Measurements from ENCODE around the gene RBM14. TPM values are rescaled to one million over a fixed set of nuclear protein-coding genes. Genes with fewer than 3 reads are reported as not detected.
"Not testable (repeated sequence)": the region's sequence is repeated elsewhere in the genome, so short reads cannot be mapped to it uniquely, and the experiment has no call there.

RBM14 gene
- total and polyA plus RNA-seq, 2 experiments from 2014 or later = 28.4 to 40.6 TPM

DNA sequence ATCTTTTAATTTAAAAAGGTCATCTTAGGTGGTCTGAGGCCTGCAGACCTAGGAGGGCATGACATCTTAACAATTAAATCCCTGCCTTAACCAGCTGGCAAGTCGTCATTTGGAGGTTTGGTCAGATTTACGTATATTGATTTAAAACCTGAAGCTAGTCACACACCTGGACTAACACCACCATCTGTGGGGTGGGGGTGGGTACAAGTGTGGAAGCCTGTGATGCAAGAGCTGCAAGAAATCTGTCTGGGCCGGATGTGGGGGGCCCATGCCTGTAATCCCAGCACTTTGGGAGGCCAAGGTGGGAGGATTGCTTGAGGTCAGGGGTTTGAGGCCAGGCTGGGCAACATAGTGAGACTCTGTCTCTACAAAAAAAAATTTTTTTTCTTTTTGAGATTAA, 35.2 kb upstream of the RBM14 start:
- TF ChIP-seq EZH2phosphoT487 (IDR thresholded peaks at IDR 0.05; ENCODE audit: insufficient read depth, low read depth) (no peak), EZH2 (IDR thresholded peaks at IDR 0.05; ENCODE audit: insufficient read depth, poor library complexity, severe bottlenecking) (no peak)
- H3K4me3 ChIP-seq = no peak overlapping the region
- H3K4me1 ChIP-seq (ENCODE audit: insufficient read depth) = no peaks in the 10 kb centered on the region
- no peaks in the 10 kb centered on the region for H3K36me3 ChIP-seq (ENCODE audit: low read depth)
- DNase-seq = no peak
- no peak overlapping the region for H3K9ac ChIP-seq
- WGBS, 2 experiments (ENCODE audit: low coverage in 1 of 2, low lambda C conversion rate in 2 of 2, missing lambda C conversion rate in 2 of 2) = 67 to 71% methylated on average over 3 of the region's 3 CpGs
- no peaks in the 10 kb centered on the region for H3K9me2 ChIP-seq (ENCODE audit: insufficient read depth)
- H3K79me2 ChIP-seq (ENCODE audit: insufficient read depth) = no peaks in the 10 kb centered on the region
- no peak overlapping the region for H2AFZ ChIP-seq
- in situ Hi-C loops (cut with MboI) = loop anchor here (25.0 kb wide), 1 partner anchor 256 kb away; the partner anchor contains the start of gene RCE1
- H4K20me1 ChIP-seq (ENCODE audit: insufficient read depth) = no peaks in the 10 kb centered on the region
- H3K27me3 ChIP-seq (replicated peaks; ENCODE audit: insufficient read depth) = no peaks in the 10 kb centered on the region
- no peak overlapping the region for H3K4me2 ChIP-seq (ENCODE audit: unreplicated experiment)
- no peaks in the 10 kb centered on the region for H3K9me3 ChIP-seq (ENCODE audit: low read depth)
- no peak overlapping the region for H3K27ac ChIP-seq
- no peaks in the 10 kb centered on the region for H3F3A ChIP-seq (ENCODE audit: insufficient read depth)

DNA sequence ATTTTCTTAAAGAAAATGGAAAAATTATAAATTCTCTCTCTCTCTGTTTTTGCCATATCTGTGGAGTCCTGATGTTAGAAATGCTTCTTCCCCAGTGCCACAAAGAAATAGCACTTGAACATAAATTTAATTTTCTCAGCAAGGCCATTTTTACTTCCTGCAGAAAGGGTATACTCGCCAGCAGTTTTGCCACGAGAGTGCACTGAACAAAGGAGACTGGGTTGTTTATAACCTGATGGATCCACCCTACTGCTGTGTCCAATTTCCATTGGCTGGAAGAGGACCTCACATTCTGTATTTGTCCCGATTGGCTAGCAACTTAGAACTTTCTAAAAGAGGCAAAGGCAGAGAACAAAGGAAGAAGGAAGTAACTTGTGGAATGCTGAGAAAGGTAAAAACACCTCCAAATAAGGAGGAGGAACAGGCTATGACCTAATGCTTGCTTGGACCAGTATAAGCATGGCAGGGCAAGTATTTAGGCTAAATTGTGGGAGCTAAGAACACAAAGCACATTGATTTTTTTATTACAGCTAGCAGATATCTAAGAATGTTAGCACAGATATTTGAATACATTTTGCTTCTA, 33.8 kb upstream of the RBM14 start:
- H3K27me3 ChIP-seq (replicated peaks; ENCODE audit: insufficient read depth); H3K36me3 ChIP-seq (ENCODE audit: low read depth); H4K20me1 ChIP-seq (ENCODE audit: insufficient read depth); DNase-seq; H3F3A ChIP-seq (ENCODE audit: insufficient read depth); H3K9me3 ChIP-seq (ENCODE audit: low read depth); H3K9me2 ChIP-seq (ENCODE audit: insufficient read depth); H3K27ac ChIP-seq; H3K9ac ChIP-seq; H3K4me2 ChIP-seq (ENCODE audit: unreplicated experiment); H2AFZ ChIP-seq; H3K4me1 ChIP-seq (ENCODE audit: insufficient read depth); H3K4me3 ChIP-seq; H3K79me2 ChIP-seq (ENCODE audit: insufficient read depth): not testable (repeated sequence)
- in situ Hi-C loops (cut with MboI) = loop anchor here (25.0 kb wide), 1 partner anchor 255 kb away; the partner anchor contains the start of gene RCE1
- WGBS, 2 experiments (ENCODE audit: low coverage in 1 of 2, low lambda C conversion rate in 2 of 2, missing lambda C conversion rate in 2 of 2) = 49 to 59% methylated on average over 3 of the region's 3 CpGs

DNA sequence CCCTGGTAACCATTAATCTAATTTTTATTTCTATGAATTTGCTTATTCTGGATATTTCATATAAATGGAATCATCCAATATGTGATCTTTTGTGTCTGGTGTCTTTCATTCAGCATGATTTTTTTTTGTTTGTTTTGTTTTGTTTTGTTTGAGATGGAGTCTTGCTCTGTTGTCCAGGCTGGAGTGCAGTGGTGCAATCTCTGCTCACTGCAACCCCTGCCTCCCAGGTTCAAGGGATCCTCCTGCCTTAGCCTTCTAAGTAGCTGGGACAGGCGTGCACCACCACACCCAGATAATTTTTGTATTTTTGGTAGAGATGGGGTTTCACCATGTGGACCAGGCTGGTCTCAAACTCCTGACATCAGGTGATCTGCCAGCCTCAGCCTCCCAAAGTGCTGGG, 31.0 kb upstream of the RBM14 start:
- not testable (repeated sequence) for H3K36me3 ChIP-seq (ENCODE audit: low read depth); H3K4me3 ChIP-seq; H3K27me3 ChIP-seq (replicated peaks; ENCODE audit: insufficient read depth); H3K9me2 ChIP-seq (ENCODE audit: insufficient read depth); H3F3A ChIP-seq (ENCODE audit: insufficient read depth); DNase-seq; H3K9me3 ChIP-seq (ENCODE audit: low read depth); H2AFZ ChIP-seq; H4K20me1 ChIP-seq (ENCODE audit: insufficient read depth); H3K79me2 ChIP-seq (ENCODE audit: insufficient read depth); H3K9ac ChIP-seq; H3K4me1 ChIP-seq (ENCODE audit: insufficient read depth); H3K4me2 ChIP-seq (ENCODE audit: unreplicated experiment); H3K27ac ChIP-seq
- WGBS, 2 experiments (ENCODE audit: low coverage in 1 of 2, low lambda C conversion rate in 2 of 2, missing lambda C conversion rate in 2 of 2) = 71 to 81% methylated on average over 1 of the region's 1 CpG
- in situ Hi-C loops (cut with MboI) = loop anchor here (25.0 kb wide), 1 partner anchor 252 kb away; the partner anchor contains the start of gene RCE1

DNA sequence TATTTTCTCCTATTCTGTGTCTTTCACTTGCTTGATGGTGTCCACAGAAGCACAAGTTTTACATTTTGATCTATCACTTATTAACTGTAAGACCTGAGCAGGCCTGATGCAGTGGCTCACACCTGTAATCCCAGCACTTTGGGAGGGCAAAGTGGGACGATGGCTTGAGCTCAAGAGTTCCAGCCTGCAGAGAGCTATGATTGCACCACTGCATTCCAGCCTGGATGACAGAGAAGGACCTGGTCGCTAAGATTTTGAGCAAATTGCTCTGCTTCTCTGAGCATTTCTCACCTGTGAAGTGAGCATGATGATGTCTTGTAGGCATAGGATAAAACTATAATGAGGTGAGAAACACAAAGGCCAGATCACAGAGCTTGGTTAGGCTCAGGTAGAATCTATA, 30.3 kb upstream of the RBM14 start:
- no peaks in the 10 kb centered on the region for H3K9me2 ChIP-seq (ENCODE audit: insufficient read depth)
- no peaks in the 10 kb centered on the region for H3K4me1 ChIP-seq (ENCODE audit: insufficient read depth)
- H3K27me3 ChIP-seq (replicated peaks; ENCODE audit: insufficient read depth) = no peaks in the 10 kb centered on the region
- TF ChIP-seq EZH2 (IDR thresholded peaks at IDR 0.05; ENCODE audit: insufficient read depth, poor library complexity, severe bottlenecking) (no peak), EZH2phosphoT487 (IDR thresholded peaks at IDR 0.05; ENCODE audit: insufficient read depth, low read depth) (no peak)
- no peak overlapping the region for H2AFZ ChIP-seq
- no peaks in the 10 kb centered on the region for H4K20me1 ChIP-seq (ENCODE audit: insufficient read depth)
- H3K27ac ChIP-seq = no peak overlapping the region
- no peak overlapping the region for H3K4me3 ChIP-seq
- H3K36me3 ChIP-seq (ENCODE audit: low read depth) = no peaks in the 10 kb centered on the region
- H3K9ac ChIP-seq = no peak overlapping the region
- WGBS, 2 experiments (ENCODE audit: low coverage in 1 of 2, low lambda C conversion rate in 2 of 2, missing lambda C conversion rate in 2 of 2) = 50 to 59% methylated on average over 2 of the region's 2 CpGs
- DNase-seq = no peak
- H3F3A ChIP-seq (ENCODE audit: insufficient read depth) = no peaks in the 10 kb centered on the region
- H3K9me3 ChIP-seq (ENCODE audit: low read depth) = no peaks in the 10 kb centered on the region
- no peak overlapping the region for H3K4me2 ChIP-seq (ENCODE audit: unreplicated experiment)
- in situ Hi-C loops (cut with MboI) = loop anchor here (25.0 kb wide), 1 partner anchor 251 kb away; the partner anchor contains the start of gene RCE1
- no peaks in the 10 kb centered on the region for H3K79me2 ChIP-seq (ENCODE audit: insufficient read depth)

DNA sequence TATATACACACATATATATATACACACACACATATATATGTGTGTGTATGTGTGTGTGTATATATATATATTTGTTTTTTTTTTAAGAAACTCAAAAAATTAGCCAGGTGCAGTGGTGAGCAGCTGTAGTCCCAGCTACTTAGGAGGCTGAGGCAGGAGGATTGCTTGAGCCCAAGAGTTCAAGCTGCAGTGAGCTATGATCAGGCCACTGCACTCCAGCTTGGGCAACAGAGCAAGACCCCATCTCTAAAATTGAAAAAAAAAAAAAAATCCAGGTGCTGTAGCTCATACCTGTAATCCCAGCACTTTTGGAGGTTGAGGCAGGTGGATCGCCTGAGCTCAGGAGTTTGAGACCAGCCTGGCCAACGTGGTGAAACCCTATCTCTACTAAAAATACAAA, 27.1 kb upstream of the RBM14 start:
- H3K9me2 ChIP-seq (ENCODE audit: insufficient read depth); H3K4me1 ChIP-seq (ENCODE audit: insufficient read depth); H4K20me1 ChIP-seq (ENCODE audit: insufficient read depth); H3K9ac ChIP-seq; H3K36me3 ChIP-seq (ENCODE audit: low read depth); DNase-seq; H3F3A ChIP-seq (ENCODE audit: insufficient read depth); H3K9me3 ChIP-seq (ENCODE audit: low read depth); H3K4me3 ChIP-seq; H3K27me3 ChIP-seq (replicated peaks; ENCODE audit: insufficient read depth); H3K27ac ChIP-seq; H3K4me2 ChIP-seq (ENCODE audit: unreplicated experiment); H2AFZ ChIP-seq: not testable (repeated sequence)
- peaks cover 21% of the 10 kb centered on the region for H3K79me2 ChIP-seq (ENCODE audit: insufficient read depth)
- WGBS, 2 experiments (ENCODE audit: low coverage in 1 of 2, low lambda C conversion rate in 2 of 2, missing lambda C conversion rate in 2 of 2) = 44 to 48% methylated on average over 2 of the region's 2 CpGs
- in situ Hi-C loops (cut with MboI) = loop anchor here (25.0 kb wide), 1 partner anchor 248 kb away; the partner anchor contains the start of gene RCE1
